Mucosa of stomach (tissue), 1 donor: ENCODE results near the gene MSH5.

Source experiments
- H3K27me3 ChIP-seq: one replicate; pipeline ENCODE4 v1.7.0; 2013; ENCODE audit warnings: mild to moderate bottlenecking, low read length; ENCODE audit not compliant: control insufficient read depth, insufficient read depth
- H3K36me3 ChIP-seq: one replicate; pipeline ENCODE4 v1.7.0; 2013; ENCODE audit warnings: low read length; ENCODE audit not compliant: control insufficient read depth, insufficient read depth
- H3K4me1 ChIP-seq: one replicate; pipeline ENCODE4 v1.7.0; 2013; ENCODE audit warnings: mild to moderate bottlenecking, low read length; ENCODE audit not compliant: control insufficient read depth, insufficient read depth
- H3K4me3 ChIP-seq: one replicate; pipeline ENCODE4 v1.7.0; 2013; ENCODE audit warnings: low read length
- H3K9ac ChIP-seq: one replicate; pipeline ENCODE4 v1.7.0; 2013; ENCODE audit warnings: mild to moderate bottlenecking, low read length, moderate library complexity
- H3K9me3 ChIP-seq: one replicate; pipeline ENCODE4 v1.7.0; 2013; ENCODE audit warnings: mild to moderate bottlenecking, low read length, moderate library complexity; ENCODE audit not compliant: control insufficient read depth
- donor health status: Pancreatic carcinoma.

The MSH5 gene

DNA sequence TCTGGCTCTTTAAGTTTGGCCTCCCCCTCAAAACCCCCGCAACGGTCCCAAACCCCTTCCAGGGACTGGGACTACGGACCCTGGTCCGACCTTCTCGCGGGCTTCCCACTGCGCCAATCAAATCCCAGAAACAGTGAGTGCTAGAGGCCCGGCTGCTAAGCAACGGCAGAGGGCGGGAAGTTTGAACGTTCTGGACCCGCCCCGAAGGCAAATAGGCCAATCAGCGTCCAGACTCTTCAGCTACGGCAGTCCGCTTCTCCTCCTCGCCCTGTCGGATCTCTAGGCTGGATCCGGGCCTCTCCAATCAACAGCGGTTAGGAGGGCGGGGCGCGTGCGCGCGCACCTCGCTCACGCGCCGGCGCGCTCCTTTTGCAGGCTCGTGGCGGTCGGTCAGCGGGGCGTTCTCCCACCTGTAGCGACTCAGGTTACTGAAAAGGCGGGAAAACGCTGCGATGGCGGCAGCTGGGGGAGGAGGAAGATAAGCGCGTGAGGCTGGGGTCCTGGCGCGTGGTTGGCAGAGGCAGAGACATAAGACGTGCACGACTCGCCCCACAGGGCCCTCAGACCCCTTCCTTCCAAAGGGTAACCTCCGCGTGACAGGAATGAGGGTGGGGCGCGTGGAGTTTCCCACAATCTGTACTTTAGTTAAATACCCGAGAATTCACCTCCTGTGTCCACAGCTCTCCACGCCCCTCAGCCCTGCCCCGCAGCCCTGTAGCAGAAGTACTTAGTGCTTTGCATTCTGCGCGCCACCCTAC lies at the start of gene MSH5:
TSS of gene MSH5 (plus strand) at position 367 of the 758 bp plus-strand sequence. CDS start 462 bp downstream, outside the sequence.
- Histone ChIP-seq H3K4me1 (peaks cover 35% of the 10 kb centered on the region), H3K27me3 (no peaks in the 10 kb centered on the region), H3K36me3 (no peaks in the 10 kb centered on the region), H3K9me3 (no peaks in the 10 kb centered on the region), H3K9ac (peak within 1 kb of the TSS; percentile 96), H3K4me3 (peak within 1 kb of the TSS; percentile 57)

DNA sequence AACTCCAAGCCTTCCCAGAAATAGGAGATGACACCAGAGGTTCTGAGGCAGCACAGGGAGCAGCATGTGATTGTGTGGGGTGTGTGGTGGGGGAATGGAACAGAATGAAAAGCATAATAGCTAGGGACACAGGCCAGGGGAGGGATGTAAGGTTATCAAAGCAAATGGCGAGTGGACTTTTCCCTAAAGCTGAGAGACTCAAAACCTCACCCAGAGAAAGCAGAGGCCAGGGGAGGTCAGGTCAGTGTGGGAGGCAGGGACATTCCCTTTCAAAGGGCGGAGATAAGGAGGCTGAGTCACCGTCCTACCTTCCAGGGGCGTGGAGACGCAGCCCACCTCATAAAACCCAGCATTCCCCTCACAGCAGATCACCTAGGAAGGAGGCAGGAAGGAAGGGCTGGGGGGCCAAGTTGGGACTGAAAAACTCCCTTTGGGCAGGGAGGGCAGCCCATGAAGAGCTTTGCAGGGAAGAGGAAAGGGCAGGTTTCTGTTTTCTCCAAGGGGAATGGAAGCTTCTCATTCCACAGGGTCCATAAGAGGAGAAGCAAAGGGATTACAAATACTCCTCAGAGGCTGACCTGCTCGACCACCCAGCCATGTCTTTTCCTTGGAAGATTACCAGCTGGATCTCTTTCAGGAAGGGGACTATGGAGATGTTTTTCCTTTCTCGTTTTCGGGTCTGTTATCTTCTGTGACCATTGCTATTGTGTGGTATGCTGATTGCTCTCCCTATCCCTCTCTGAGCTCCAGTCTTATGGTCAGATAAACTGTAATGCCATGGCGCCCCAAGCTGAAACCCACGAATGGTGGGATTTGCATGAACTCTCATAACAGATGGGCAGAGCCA lies 49.4 kb upstream of the MSH5 start:
- Histone ChIP-seq H3K4me1 (peaks cover 21% of the 10 kb centered on the region), H3K9ac (peak overlapping the region; percentile 11), H3K9me3 (no peaks in the 10 kb centered on the region), H3K4me3 (no peak overlapping the region), H3K36me3 (peaks cover 30% of the 10 kb centered on the region), H3K27me3 (no peaks in the 10 kb centered on the region)

DNA sequence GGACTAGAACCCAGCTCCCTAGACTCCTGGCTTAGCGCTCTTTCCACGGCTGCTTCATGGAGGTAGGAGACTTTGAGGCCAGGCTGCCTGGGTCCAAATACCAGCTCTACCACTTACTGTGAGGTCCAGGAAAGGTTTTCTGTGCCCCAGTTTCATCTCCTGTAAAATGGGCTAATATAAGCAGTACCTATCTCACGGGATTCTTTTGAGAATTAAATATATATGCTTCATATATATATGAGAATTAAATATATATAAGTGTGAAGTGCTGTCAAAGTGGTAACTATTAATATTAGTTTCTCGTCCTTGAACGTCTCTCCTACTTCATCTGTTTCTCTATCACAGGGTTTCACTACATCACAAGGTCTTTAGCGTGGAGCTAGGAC lies 48.7 kb upstream of the MSH5 start:
- H3K36me3 ChIP-seq, result peaks cover 28% of the 10 kb centered on the region

GRCh38 chr6:31691564-31692108 lies 48.2 kb upstream of the MSH5 start:
- Histone ChIP-seq H3K36me3 (peaks cover 24% of the 10 kb centered on the region), H3K9ac (no peak overlapping the region), H3K4me1 (peaks cover 21% of the 10 kb centered on the region), H3K4me3 (no peak overlapping the region), H3K9me3 (no peaks in the 10 kb centered on the region), H3K27me3 (no peaks in the 10 kb centered on the region)

More for the DNA sequence above, 48.7 kb upstream of the MSH5 start:
- Histone ChIP-seq H3K4me1 (peaks cover 21% of the 10 kb centered on the region), H3K27me3 (no peaks in the 10 kb centered on the region), H3K9me3 (no peaks in the 10 kb centered on the region), H3K9ac (no peak overlapping the region), H3K4me3 (no peak overlapping the region)

- Histone ChIP-seq H3K36me3 (peaks cover 24% of the 10 kb centered on the region), H3K9me3 (no peaks in the 10 kb centered on the region), H3K4me3 (no peak overlapping the region), H3K9ac (no peak overlapping the region), H3K27me3 (no peaks in the 10 kb centered on the region), H3K4me1 (peaks cover 21% of the 10 kb centered on the region)
Measured at GRCh38 chr6:31692353-31692752, 47.5 kb upstream of the MSH5 start.

- no peak overlapping the region for H3K9ac ChIP-seq
Measured at GRCh38 chr6:31692886-31693285, 46.9 kb upstream of the MSH5 start.

DNA sequence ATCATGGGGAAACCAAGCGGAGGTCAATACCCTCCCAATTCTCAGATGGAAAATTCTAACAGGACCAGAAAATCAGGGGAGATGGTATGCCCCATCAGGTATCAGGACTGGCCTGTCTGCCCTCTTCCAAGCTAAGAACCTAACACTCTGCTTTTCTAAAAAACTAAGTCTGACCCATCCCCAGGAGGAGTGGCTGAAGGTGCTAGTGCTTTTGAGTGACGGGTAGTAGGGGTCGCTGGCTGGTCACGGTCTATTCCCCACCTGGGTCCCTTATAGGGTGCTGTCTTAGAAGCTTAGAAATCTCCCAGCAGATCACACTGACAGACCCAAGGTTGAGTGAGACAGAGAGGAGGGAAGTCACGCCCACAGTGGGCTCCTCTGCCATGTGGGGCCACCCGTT lies 46.3 kb upstream of the MSH5 start:
- H3K36me3 ChIP-seq, result peaks cover 16% of the 10 kb centered on the region
- no peaks in the 10 kb centered on the region for H3K9me3 ChIP-seq
- H3K4me1 ChIP-seq, result peaks cover 21% of the 10 kb centered on the region
- H3K4me3 ChIP-seq, result no peak overlapping the region
- H3K27me3 ChIP-seq, result no peaks in the 10 kb centered on the region
- H3K9ac ChIP-seq, result no peak overlapping the region

More at GRCh38 chr6:31692886-31693285, 46.9 kb upstream of the MSH5 start:
- H3K27me3 ChIP-seq, result no peaks in the 10 kb centered on the region
- H3K9me3 ChIP-seq, result no peaks in the 10 kb centered on the region
- peaks cover 21% of the 10 kb centered on the region for H3K4me1 ChIP-seq
- no peak overlapping the region for H3K4me3 ChIP-seq
- peaks cover 23% of the 10 kb centered on the region for H3K36me3 ChIP-seq

GRCh38 chr6:31697555-31697954 lies 42.2 kb upstream of the MSH5 start:
- Histone ChIP-seq H3K9ac (no peak overlapping the region), H3K36me3 (no peaks in the 10 kb centered on the region), H3K4me1 (peaks cover 11% of the 10 kb centered on the region), H3K4me3 (no peak overlapping the region), H3K9me3 (no peaks in the 10 kb centered on the region), H3K27me3 (no peaks in the 10 kb centered on the region)

DNA sequence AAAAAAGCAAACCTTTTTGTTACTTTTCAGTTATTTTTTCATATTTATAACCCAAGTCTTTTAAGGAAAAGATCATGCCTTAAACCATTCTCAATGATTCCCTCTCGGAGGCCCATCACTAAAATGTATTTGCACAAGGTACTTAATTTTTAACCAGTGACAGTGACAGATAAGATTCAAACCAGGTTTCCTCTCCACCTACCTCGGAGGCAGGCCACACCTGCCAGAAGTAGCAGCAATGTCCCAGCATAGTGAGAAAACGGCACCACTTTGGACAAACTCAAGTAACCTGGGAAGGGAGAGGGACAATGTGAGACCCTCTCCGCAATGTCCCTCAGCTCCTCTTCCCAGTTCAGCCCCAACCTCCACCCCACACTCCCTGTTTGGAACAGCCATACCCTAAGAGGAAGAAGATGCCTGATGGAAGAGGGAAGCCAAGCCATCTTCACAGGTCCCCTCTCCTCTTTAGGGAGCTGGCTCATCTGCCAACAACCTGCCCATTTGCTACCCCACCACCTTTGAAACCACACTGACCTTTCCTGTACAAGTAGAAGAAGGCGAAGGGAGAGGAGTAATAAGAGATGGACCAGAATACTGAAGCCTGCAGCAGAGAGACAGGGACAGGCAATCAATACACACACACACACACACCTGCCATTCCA lies 38.9 kb upstream of the MSH5 start:
- Histone ChIP-seq H3K27me3 (no peaks in the 10 kb centered on the region), H3K9ac (no peak overlapping the region), H3K9me3 (no peaks in the 10 kb centered on the region), H3K36me3 (no peaks in the 10 kb centered on the region), H3K4me3 (no peak overlapping the region), H3K4me1 (peaks cover 18% of the 10 kb centered on the region)

DNA sequence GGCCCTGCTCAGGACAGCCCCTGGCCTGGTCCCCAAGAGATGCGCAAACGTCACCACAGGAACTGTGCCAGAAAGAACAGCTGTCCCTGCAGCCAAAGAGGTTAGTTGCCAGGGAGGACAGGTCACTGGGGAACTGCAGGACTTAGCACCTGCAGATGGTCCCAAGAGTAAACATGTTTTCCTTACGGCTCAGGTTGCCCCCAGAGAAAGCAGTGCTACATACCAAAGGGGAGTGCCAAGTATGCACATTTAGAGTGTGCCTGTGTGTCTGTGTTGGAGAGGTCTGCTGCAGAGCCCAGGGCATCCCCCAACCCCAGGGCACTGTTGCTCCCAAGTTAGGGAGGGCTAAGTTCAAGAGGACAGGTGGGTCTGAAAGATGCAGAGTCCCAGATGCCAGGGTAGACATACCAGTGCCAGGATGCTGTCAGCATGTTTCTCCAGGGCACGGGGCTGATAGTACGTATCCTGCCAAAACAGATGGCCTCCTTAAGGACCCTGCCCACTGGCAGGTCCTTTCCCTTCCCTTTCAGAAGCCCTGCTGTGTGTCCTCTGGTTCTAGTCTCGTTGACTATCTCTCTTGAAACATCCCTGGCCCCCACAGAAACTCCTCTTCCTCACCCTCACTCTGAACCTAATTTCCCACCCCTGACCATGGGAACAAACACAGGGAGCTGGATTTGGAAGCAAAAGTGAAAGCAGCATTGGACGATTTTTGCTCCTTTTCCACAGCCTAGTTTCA lies 38.0 kb upstream of the MSH5 start:
- Histone ChIP-seq H3K9ac (peak overlapping the region; percentile 82), H3K9me3 (no peaks in the 10 kb centered on the region), H3K4me1 (peaks cover 18% of the 10 kb centered on the region), H3K27me3 (no peaks in the 10 kb centered on the region), H3K4me3 (peak overlapping the region; percentile 47), H3K36me3 (no peaks in the 10 kb centered on the region)

GRCh38 chr6:31702405-31702818 lies 37.4 kb upstream of the MSH5 start:
- Histone ChIP-seq H3K9me3 (no peaks in the 10 kb centered on the region), H3K9ac (peak overlapping the region; percentile 82), H3K36me3 (no peaks in the 10 kb centered on the region), H3K4me3 (peak overlapping the region; percentile 47), H3K27me3 (no peaks in the 10 kb centered on the region), H3K4me1 (peaks cover 18% of the 10 kb centered on the region)
